ENCODE measurements around the gene RBBP8.

Gene RBBP8

GRCh38 chr18:22912835-22913234 is 20.3 kb upstream of the RBBP8 start:
- no peak overlapping the region for H3K4me3 ChIP-seq (ENCODE audit: low read depth, low read length)
- TF ChIP-seq CTCF (IDR thresholded peaks at IDR 0.05; ENCODE audit: insufficient read depth, low read depth, low read length, missing control alignments): no peak
- DNase-seq (ENCODE audit: low read depth): no peak

GRCh38 chr18:22913861-22914260 is 19.3 kb upstream of the RBBP8 start:
- TF ChIP-seq CTCF (IDR thresholded peaks at IDR 0.05; ENCODE audit: insufficient read depth, low read depth, low read length, missing control alignments): no peak
- DNase-seq (ENCODE audit: low read depth): no peak

GRCh38 chr18:22914633-22915032 is 18.5 kb upstream of the RBBP8 start:
- DNase-seq (ENCODE audit: low read depth): no peak
- no peak overlapping the region for H3K4me3 ChIP-seq (ENCODE audit: low read depth, low read length)
- TF ChIP-seq CTCF (IDR thresholded peaks at IDR 0.05; ENCODE audit: insufficient read depth, low read depth, low read length, missing control alignments): no peak

More at GRCh38 chr18:22913861-22914260, 19.3 kb upstream of the RBBP8 start:
- no peak overlapping the region for H3K4me3 ChIP-seq (ENCODE audit: low read depth, low read length)

GRCh38 chr18:22915337-22915736 is 17.8 kb upstream of the RBBP8 start:
- DNase-seq (ENCODE audit: low read depth): no peak
- TF ChIP-seq CTCF (IDR thresholded peaks at IDR 0.05; ENCODE audit: insufficient read depth, low read depth, low read length, missing control alignments): no peak
- H3K4me3 ChIP-seq (ENCODE audit: low read depth, low read length): no peak overlapping the region

- no peak for TF ChIP-seq CTCF (IDR thresholded peaks at IDR 0.05; ENCODE audit: insufficient read depth, low read depth, low read length, missing control alignments)
- no peak for DNase-seq (ENCODE audit: low read depth)
- no peak overlapping the region for H3K4me3 ChIP-seq (ENCODE audit: low read depth, low read length)
These were observed 11.4 kb upstream of the RBBP8 start for GRCh38 chr18:22921772-22922171.

- no peak for DNase-seq (ENCODE audit: low read depth)
- TF ChIP-seq CTCF (IDR thresholded peaks at IDR 0.05; ENCODE audit: insufficient read depth, low read depth, low read length, missing control alignments): no peak
These were observed 8.5 kb upstream of the RBBP8 start for GRCh38 chr18:22924589-22924988.

GRCh38 chr18:22926454-22926853 is 6.7 kb upstream of the RBBP8 start:
- no peak for DNase-seq (ENCODE audit: low read depth)
- no peak overlapping the region for H3K4me3 ChIP-seq (ENCODE audit: low read depth, low read length)
- no peak for TF ChIP-seq CTCF (IDR thresholded peaks at IDR 0.05; ENCODE audit: insufficient read depth, low read depth, low read length, missing control alignments)

More at GRCh38 chr18:22924589-22924988, 8.5 kb upstream of the RBBP8 start:
- no peak overlapping the region for H3K4me3 ChIP-seq (ENCODE audit: low read depth, low read length)

Data from GM12865 (cell line).